Spleen (tissue), 7 donors: ENCODE data around the gene EML3.

Experiments used
- POLR2A ChIP-seq, 3 donors: fragments of 450-650 bp; IDR thresholded peaks; one replicate each; pipeline ENCODE4 v1.5.1; 2017; ENCODE audit warnings: antibody characterized with exemption in 3 of 3, mild to moderate bottlenecking in 1 of 3
- POLR2AphosphoS5 ChIP-seq, 3 donors: sonication (generic); formaldehyde crosslinking; IDR thresholded peaks; one replicate each; pipeline ENCODE4 v1.5.1; 2017; ENCODE audit warnings: antibody characterized with exemption in 3 of 3
- TF ChIP-seq, protein P1 (sequence below), 11 experiments: fragments of 200-600 bp in 7 of 11; fragments of 450-650 bp in 4 of 11; sonication (generic) in 4 of 11; IDR thresholded peaks in 8 of 11; conservative IDR thresholded peaks in 3 of 11; 1 replicate in 7 of 11; 2 replicates in 4 of 11; pipeline versions ENCODE4 v1.4.0 to v1.8.0; 2016 to 2021; ENCODE audit warnings: antibody characterized with exemption in 11 of 11, inconsistent platforms in 4 of 11, mild to moderate bottlenecking in 1 of 11
- donor health status: DM: no; HTN: no; CAD: no; lungs with moderate emphysema.
- donor health status: DM: no; HTN: no; CAD: no.
- donor health status: DM: no; HTN: no; CAD: no.

GRCh38 chr11:62621567-62622470, 9.2 kb upstream of the EML3 start, which contains the start of gene B3GAT3:
- TF ChIP-seq, protein P1, sequence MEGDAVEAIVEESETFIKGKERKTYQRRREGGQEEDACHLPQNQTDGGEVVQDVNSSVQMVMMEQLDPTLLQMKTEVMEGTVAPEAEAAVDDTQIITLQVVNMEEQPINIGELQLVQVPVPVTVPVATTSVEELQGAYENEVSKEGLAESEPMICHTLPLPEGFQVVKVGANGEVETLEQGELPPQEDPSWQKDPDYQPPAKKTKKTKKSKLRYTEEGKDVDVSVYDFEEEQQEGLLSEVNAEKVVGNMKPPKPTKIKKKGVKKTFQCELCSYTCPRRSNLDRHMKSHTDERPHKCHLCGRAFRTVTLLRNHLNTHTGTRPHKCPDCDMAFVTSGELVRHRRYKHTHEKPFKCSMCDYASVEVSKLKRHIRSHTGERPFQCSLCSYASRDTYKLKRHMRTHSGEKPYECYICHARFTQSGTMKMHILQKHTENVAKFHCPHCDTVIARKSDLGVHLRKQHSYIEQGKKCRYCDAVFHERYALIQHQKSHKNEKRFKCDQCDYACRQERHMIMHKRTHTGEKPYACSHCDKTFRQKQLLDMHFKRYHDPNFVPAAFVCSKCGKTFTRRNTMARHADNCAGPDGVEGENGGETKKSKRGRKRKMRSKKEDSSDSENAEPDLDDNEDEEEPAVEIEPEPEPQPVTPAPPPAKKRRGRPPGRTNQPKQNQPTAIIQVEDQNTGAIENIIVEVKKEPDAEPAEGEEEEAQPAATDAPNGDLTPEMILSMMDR (IDR thresholded peaks at IDR 0.05 in 8 of 11, conservative IDR thresholded peaks at IDR 0.05 in 3 of 11), result peak in 7 of 11 experiments; percentile 13 to 71 (median 51)
- TF ChIP-seq POLR2A (IDR thresholded peaks at IDR 0.05) (peak in 1 of 3 donors; percentile 86), POLR2AphosphoS5 (IDR thresholded peaks at IDR 0.05) (peak; percentile 96 to 99 (median 96))
